CD4-positive, alpha-beta T cell treated with Interferon alpha-2 for 1 hour (primary cell): ENCODE measurements around the gene UMOD.

ENCODE experiments used
- DNase-seq, 2 donors: peaks; one replicate each; pipeline ENCODE4 v3.0.0-alpha.2; 2020 to 2022

UMOD gene

GRCh38 chr16:20291208-20292206 lies 61.0 kb downstream of the UMOD start:
- no peak for DNase-seq

GRCh38 chr16:20289571-20289970 lies 62.9 kb downstream of the UMOD start:
- no peak for DNase-seq

DNA sequence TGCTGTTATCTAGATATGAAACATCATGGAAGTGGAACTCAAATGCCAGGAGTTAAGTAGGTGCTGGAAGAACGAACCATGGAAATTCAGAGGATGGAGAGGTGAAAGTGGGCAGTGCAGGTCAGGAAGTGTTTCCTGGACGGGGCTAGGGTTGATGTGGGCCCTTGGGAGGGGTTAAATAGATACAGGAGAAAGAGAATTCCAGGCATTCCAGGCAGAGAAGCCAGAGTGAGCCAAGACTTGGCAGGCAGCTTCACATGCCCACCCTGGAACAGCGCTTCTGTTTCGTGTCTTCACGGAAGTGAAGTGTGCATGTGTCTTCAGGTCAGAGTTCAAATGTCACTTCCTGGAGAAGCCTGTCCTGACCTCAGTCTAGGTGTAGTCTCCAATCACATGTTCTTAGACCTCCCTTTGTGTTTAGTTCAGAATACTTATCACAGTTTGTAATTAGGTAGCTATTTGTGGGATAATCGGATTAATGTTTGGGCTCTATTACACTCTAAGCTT lies 66.5 kb downstream of the UMOD start:
- DNase-seq: no peak
